Stimulated activated CD4-positive, alpha-beta T cell treated with anti-CD3 and anti-CD28 coated beads, Interleukin-1b, Interleukin-23, amount 100 ng/mL, for 24 hours (primary cell): ENCODE measurements around the gene RANBP17.
"Not testable (repeated sequence)": the region's sequence is repeated elsewhere in the genome, so short reads cannot be mapped to it uniquely, and the experiment has no call there.

Source experiments
- DNase-seq, 4 experiments: peaks; one replicate each; pipeline ENCODE4 v3.0.0-alpha.2; 2020; ENCODE audit warnings: low read depth in 4 of 4, low spot score in 1 of 4

RANBP17 gene

GRCh38 chr5:170865622-170866021 is 3.8 kb downstream of the RANBP17 start:
- no peak for DNase-seq

GRCh38 chr5:170867825-170868224 is 6.0 kb downstream of the RANBP17 start:
- no peak for DNase-seq

- not testable (repeated sequence) for DNase-seq
These were observed 8.6 kb downstream of the RANBP17 start for GRCh38 chr5:170870390-170870789.

- DNase-seq = no peak
These were observed 12.2 kb downstream of the RANBP17 start for GRCh38 chr5:170874017-170874416.

GRCh38 chr5:170875811-170876210 is 14.0 kb downstream of the RANBP17 start:
- no peak for DNase-seq

GRCh38 chr5:170880084-170880483 is 18.3 kb downstream of the RANBP17 start:
- DNase-seq = no peak

GRCh38 chr5:170882345-170882744 is 20.5 kb downstream of the RANBP17 start:
- DNase-seq = no peak

GRCh38 chr5:170885256-170885655 is 23.4 kb downstream of the RANBP17 start:
- DNase-seq = no peak

GRCh38 chr5:170885809-170886208 is 24.0 kb downstream of the RANBP17 start:
- no peak for DNase-seq

- DNase-seq = no peak
These were observed 24.5 kb downstream of the RANBP17 start for GRCh38 chr5:170886210-170886894.

- no peak for DNase-seq
These were observed 30.4 kb downstream of the RANBP17 start for GRCh38 chr5:170892196-170892595.

- no peak for DNase-seq
These were observed 32.8 kb downstream of the RANBP17 start for GRCh38 chr5:170894665-170895064.

- no peak for DNase-seq
These were observed 35.0 kb downstream of the RANBP17 start for GRCh38 chr5:170896779-170897178.

- DNase-seq = no peak
These were observed 41.3 kb downstream of the RANBP17 start for GRCh38 chr5:170903075-170903474.

GRCh38 chr5:170907758-170908157 is 45.9 kb downstream of the RANBP17 start:
- no peak for DNase-seq

GRCh38 chr5:170913573-170913972 is 51.8 kb downstream of the RANBP17 start:
- DNase-seq = no peak

GRCh38 chr5:170917113-170917512 is 55.3 kb downstream of the RANBP17 start:
- no peak for DNase-seq

GRCh38 chr5:170920196-170920595 is 58.4 kb downstream of the RANBP17 start:
- no peak for DNase-seq

GRCh38 chr5:170922331-170922730 is 60.5 kb downstream of the RANBP17 start:
- DNase-seq = not testable (repeated sequence)

GRCh38 chr5:170923910-170924620 is 62.2 kb downstream of the RANBP17 start:
- no peak for DNase-seq

- not testable (repeated sequence) for DNase-seq
These were observed 73.9 kb downstream of the RANBP17 start for GRCh38 chr5:170935534-170936218.

- DNase-seq = no peak
These were observed 75.3 kb downstream of the RANBP17 start for GRCh38 chr5:170937072-170937471.
